SU-DHL-6 (cell line): ENCODE measurements around the gene C8G.

Experiments
- EZH2phosphoT487 ChIP-seq: fragments of 200-600 bp; sonication (generic), shearing (Covaris generic); conservative IDR thresholded peaks from 2 replicates; pipeline ENCODE4 v1.6.1; 2018; ENCODE audit warnings: mild to moderate bottlenecking, antibody characterized with exemption, low read length, moderate library complexity, mixed read lengths
- TF ChIP-seq, protein P1 (sequence below): fragments of 200-600 bp; sonication (generic); IDR thresholded peaks from one replicate; pipeline ENCODE4 v1.5.1; 2017; ENCODE audit warnings: antibody characterized with exemption, mild to moderate bottlenecking, low read length, moderate library complexity; ENCODE audit not compliant: insufficient read depth, poor library complexity, severe bottlenecking

DNA sequence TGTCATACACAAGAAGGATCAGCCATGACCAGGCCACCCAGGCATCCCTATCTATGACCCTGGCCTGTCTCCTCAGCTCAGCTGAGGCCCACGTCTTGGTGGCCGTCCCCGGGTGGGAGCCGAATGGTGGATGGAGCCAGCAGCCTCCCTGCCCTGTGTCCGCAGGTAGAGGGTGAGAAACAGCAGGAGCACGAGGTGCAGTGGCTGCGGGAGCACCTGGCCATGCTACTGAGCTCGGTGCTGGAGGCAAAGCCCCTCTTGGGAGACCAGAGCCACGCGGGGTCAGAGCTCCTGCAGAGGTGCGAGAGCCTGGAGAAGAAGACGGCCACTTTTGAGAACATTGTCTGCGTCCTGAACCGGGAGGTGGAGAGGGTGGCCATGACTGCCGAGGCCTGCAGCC is 25.0 kb upstream of the C8G start:
- TF ChIP-seq, protein P1, sequence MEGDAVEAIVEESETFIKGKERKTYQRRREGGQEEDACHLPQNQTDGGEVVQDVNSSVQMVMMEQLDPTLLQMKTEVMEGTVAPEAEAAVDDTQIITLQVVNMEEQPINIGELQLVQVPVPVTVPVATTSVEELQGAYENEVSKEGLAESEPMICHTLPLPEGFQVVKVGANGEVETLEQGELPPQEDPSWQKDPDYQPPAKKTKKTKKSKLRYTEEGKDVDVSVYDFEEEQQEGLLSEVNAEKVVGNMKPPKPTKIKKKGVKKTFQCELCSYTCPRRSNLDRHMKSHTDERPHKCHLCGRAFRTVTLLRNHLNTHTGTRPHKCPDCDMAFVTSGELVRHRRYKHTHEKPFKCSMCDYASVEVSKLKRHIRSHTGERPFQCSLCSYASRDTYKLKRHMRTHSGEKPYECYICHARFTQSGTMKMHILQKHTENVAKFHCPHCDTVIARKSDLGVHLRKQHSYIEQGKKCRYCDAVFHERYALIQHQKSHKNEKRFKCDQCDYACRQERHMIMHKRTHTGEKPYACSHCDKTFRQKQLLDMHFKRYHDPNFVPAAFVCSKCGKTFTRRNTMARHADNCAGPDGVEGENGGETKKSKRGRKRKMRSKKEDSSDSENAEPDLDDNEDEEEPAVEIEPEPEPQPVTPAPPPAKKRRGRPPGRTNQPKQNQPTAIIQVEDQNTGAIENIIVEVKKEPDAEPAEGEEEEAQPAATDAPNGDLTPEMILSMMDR, result no peak
- TF ChIP-seq EZH2phosphoT487, result no peak
